ENCODE measurements around the gene DDX50.

Gene DDX50

DNA sequence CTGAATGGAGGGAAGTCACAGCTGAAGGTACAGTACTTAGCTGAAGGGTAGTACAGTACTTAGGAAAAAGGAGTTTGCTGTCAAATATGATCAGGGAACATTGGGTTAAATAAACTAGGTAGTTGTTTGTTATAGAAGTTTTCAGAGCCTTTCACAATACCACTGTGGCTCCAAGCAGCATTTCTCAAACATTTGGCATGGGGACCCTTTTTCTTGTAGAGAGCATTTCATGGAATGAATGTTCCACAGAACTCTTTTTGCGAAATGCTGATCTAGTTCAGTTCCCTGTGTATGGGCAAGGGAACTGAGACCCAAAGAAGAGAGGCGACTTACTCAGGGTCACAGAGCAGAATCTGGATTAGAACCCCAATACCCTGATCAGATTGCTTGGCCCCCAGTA lies 31.5 kb upstream of the DDX50 start:
- DNase-seq (ENCODE audit: extremely low spot score) = no peak
- ChIA-PET POLR2A (interaction anchor here (0.8 kb wide), 1 partner anchor 85 kb away, joined by 3 read pairs; no protein-coding TSS in a partner anchor), CTCF (no interaction called here)
- TF ChIP-seq ARNT (IDR thresholded peaks at IDR 0.05) (no peak), ELF4 (IDR thresholded peaks at IDR 0.05) (no peak), BHLHE40 (IDR thresholded peaks at IDR 0.05; ENCODE audit: borderline replicate concordance) (no peak), FOXA1 (IDR thresholded peaks at IDR 0.05) (no peak), ZNF384 (IDR thresholded peaks at IDR 0.05) (no peak), TARDBP (IDR thresholded peaks at IDR 0.05) (no peak), FOXK2 (IDR thresholded peaks at IDR 0.05) (no peak), LEF1 (IDR thresholded peaks at IDR 0.05; ENCODE audit: borderline replicate concordance) (no peak), HDGF (IDR thresholded peaks at IDR 0.05; ENCODE audit: borderline replicate concordance) (no peak)

DNA sequence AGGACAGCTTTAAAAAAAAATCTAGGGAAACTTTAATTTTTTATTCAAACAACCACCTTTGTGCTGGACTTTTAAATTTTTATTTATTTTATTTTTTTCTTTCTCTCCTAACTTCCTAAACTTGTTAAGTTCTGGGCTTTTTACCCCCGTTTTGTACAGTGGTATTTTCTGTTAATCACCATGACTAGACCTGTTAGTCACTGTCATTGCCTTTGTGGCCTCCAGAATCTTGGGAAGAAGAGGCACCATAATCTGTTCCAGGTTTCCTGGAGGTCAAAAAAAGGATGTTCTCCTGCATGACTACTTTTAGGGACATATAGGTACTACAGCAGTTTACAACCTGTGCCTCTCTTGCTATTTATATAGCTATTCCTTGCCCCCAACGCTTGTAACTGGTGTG lies 31.1 kb upstream of the DDX50 start:
- no peak for DNase-seq (ENCODE audit: extremely low spot score)
- no peak for TF ChIP-seq CTBP1 (IDR thresholded peaks at IDR 0.05; ENCODE audit: borderline replicate concordance)
- no peak for TF ChIP-seq ZNF384 (IDR thresholded peaks at IDR 0.05)
- no peak for TF ChIP-seq ARNT (IDR thresholded peaks at IDR 0.05)
- TF ChIP-seq SUZ12 (IDR thresholded peaks at IDR 0.05) = no peak
- no peak for TF ChIP-seq BHLHE40 (IDR thresholded peaks at IDR 0.05; ENCODE audit: borderline replicate concordance)
- TF ChIP-seq LEF1 (IDR thresholded peaks at IDR 0.05; ENCODE audit: borderline replicate concordance) = no peak
- no peak for TF ChIP-seq L3MBTL2 (conservative IDR thresholded peaks at IDR 0.05)
- TF ChIP-seq FOXM1 (IDR thresholded peaks at IDR 0.05; ENCODE audit: borderline replicate concordance) = no peak
- TF ChIP-seq, protein P1, sequence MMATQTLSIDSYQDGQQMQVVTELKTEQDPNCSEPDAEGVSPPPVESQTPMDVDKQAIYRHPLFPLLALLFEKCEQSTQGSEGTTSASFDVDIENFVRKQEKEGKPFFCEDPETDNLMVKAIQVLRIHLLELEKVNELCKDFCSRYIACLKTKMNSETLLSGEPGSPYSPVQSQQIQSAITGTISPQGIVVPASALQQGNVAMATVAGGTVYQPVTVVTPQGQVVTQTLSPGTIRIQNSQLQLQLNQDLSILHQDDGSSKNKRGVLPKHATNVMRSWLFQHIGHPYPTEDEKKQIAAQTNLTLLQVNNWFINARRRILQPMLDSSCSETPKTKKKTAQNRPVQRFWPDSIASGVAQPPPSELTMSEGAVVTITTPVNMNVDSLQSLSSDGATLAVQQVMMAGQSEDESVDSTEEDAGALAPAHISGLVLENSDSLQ (IDR thresholded peaks at IDR 0.05) = no peak
- no peak for TF ChIP-seq TARDBP (IDR thresholded peaks at IDR 0.05)
- TF ChIP-seq SP1 (IDR thresholded peaks at IDR 0.05) = no peak
- no peak for TF ChIP-seq FOXK2 (IDR thresholded peaks at IDR 0.05)
- TF ChIP-seq HDGF (IDR thresholded peaks at IDR 0.05; ENCODE audit: borderline replicate concordance) = no peak
- TF ChIP-seq NFRKB (IDR thresholded peaks at IDR 0.05) = no peak
- TF ChIP-seq ELF4 (IDR thresholded peaks at IDR 0.05) = no peak
- no peak for TF ChIP-seq FOXA1 (IDR thresholded peaks at IDR 0.05)
- ChIA-PET POLR2A (interaction anchor here (0.7 to 0.8 kb wide), 2 partner anchors 19 to 85 kb away, joined by 3 read pairs; no protein-coding TSS in a partner anchor), CTCF (no interaction called here)

DNA sequence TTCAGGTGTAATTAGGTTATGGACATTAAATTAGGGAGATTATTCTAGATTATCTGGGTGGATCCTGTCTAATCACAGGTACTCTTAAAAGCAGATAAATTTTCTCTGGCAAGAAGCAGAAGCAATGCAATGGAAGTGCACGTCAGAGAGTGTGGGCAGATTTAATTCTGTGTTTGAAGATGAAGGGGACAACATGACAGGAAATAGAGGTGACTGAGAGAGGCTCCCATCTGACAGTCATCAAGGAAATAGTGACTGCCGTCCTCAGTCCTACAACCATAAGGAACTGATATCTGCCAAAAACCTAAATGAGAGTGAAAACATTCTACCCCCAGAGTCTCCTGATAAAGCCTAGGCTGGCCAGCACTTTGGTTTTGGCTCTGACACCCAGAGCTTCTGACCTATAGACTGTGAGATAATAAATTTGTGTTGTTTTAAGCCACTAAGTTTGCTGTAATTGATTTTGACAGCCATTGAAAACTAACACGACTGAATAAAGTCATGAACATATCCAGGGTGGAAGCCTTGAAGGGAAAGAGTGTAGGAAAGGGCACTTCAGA lies 30.5 kb upstream of the DDX50 start:
- CTCF ChIA-PET = no interaction called here
- POLR2A ChIA-PET = interaction anchor here (0.7 to 1.1 kb wide), 3 partner anchors 18 to 84 kb away, joined by 3 to 5 read pairs (median 3); no protein-coding TSS in a partner anchor
- no peak for DNase-seq (ENCODE audit: extremely low spot score)
- TF ChIP-seq ZNF384 (IDR thresholded peaks at IDR 0.05) (no peak), L3MBTL2 (conservative IDR thresholded peaks at IDR 0.05) (no peak), FOXM1 (IDR thresholded peaks at IDR 0.05; ENCODE audit: borderline replicate concordance) (no peak), TARDBP (IDR thresholded peaks at IDR 0.05) (no peak), NFRKB (IDR thresholded peaks at IDR 0.05) (no peak), ELF4 (IDR thresholded peaks at IDR 0.05) (no peak), LEF1 (IDR thresholded peaks at IDR 0.05; ENCODE audit: borderline replicate concordance) (no peak), HDGF (IDR thresholded peaks at IDR 0.05; ENCODE audit: borderline replicate concordance) (no peak), ARNT (IDR thresholded peaks at IDR 0.05) (no peak), CTBP1 (IDR thresholded peaks at IDR 0.05; ENCODE audit: borderline replicate concordance) (no peak), SP1 (IDR thresholded peaks at IDR 0.05) (no peak), BHLHE40 (IDR thresholded peaks at IDR 0.05; ENCODE audit: borderline replicate concordance) (no peak), FOXA1 (IDR thresholded peaks at IDR 0.05) (no peak), SUZ12 (IDR thresholded peaks at IDR 0.05) (no peak)
- TF ChIP-seq, protein P1 (IDR thresholded peaks at IDR 0.05) = no peak

DNA sequence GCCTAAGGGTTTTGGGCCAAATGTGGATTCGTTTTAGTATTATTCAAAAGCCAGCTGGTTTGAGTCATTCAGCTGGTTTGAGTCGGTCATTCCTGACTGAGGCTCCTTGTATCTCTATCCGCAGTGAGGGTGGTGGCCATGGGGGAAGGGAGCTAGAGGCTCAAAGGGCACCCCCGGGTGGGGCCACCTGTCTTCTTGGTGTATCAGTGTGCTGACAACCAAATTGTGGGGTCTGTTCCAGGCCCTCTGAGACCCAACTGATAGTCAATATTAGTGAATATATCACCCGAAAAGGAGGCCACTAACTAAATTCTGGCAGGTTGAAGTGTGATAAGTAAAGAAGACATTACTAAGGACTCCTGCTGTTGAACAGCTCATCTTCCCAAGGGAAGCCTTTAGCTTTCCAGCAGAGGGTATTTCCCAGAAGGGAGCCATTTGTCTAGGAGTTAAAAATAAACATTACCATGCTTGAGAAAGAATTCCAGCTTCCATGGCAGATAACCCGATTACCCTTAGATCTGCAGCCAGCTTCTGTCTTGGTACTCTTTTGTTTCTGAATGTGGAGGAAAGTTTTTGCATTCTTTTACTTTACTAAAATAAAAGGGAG lies 29.9 kb upstream of the DDX50 start:
- ChIA-PET POLR2A (interaction anchor here (1.1 to 1.4 kb wide), 2 partner anchors 29 to 44 kb away, joined by 5 to 6 read pairs; partner anchors contain the start of gene STOX1), CTCF (no interaction called here)
- no peak for DNase-seq (ENCODE audit: extremely low spot score)
- TF ChIP-seq, protein P1 (IDR thresholded peaks at IDR 0.05) = no peak

DNA sequence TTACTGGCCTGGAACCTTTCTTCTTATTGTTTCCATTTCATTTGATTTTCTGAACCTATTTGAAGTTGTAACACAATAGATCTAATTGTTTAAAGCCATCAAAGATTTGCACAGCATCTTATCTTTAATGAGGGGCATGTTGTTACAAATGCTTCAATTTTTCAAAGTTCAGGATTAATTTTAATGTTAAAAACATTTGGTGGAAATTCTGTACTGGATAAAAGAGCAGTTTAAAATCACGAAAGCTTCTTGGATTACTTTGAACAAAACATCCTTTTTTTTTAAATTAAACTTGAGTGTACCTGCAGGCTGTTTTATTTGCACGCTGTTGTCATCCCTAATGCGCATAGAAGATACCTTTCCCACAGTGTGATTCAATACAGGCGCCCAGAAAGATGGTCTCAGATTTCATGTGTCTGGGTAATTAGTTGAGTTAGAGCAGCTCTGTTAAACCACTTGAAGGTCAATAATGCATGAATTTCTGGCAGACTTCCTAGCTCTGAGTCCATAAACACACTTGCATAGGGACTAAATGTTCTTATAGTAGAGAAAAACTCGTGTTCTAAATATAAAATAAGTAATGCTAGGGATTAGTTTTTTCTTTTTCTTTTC lies 29.3 kb upstream of the DDX50 start:
- ChIA-PET POLR2A (interaction anchor here (1.1 to 1.4 kb wide), 2 partner anchors 28 to 45 kb away, joined by 5 to 6 read pairs; partner anchors contain the start of gene STOX1), CTCF (no interaction called here)
- peak; percentile 60 for DNase-seq (ENCODE audit: extremely low spot score)
- TF ChIP-seq FOXM1 (IDR thresholded peaks at IDR 0.05; ENCODE audit: borderline replicate concordance) = no peak
- peak; percentile 80; the same call in 1 of the 2 replicates for TF ChIP-seq CTBP1 (IDR thresholded peaks at IDR 0.05; ENCODE audit: borderline replicate concordance)
- no peak; the same call in 1 of the 2 replicates for TF ChIP-seq ARNT (IDR thresholded peaks at IDR 0.05)
- TF ChIP-seq, protein P1 (IDR thresholded peaks at IDR 0.05) = peak; percentile 42
- no peak for TF ChIP-seq ELF4 (IDR thresholded peaks at IDR 0.05)
- no peak for TF ChIP-seq L3MBTL2 (conservative IDR thresholded peaks at IDR 0.05)
- TF ChIP-seq TARDBP (IDR thresholded peaks at IDR 0.05) = no peak

All from HEK293T (cell line).